Measurements from ENCODE around the gene RNF212. TPM values are rescaled to one million over a fixed set of nuclear protein-coding genes. Genes with fewer than 3 reads are reported as not detected.

RNF212 gene
- total and polyA plus RNA-seq, 4 donors = 0.74 to 8.9 (median 1.3) TPM; not detected in 1

- WGBS, 2 donors = 94 to 95% methylated on average over 6 of the region's 6 CpGs
- DNase-seq = no peak
- no peaks in the 10 kb centered on the region for H3K27me3 ChIP-seq (ENCODE audit: control insufficient read depth in 1 of 2, insufficient read depth in 2 of 2, low read length in 1 of 2)
These were observed 38.2 kb upstream of the RNF212 start for GRCh38 chr4:1151541-1151940.

GRCh38 chr4:1150875-1151274 is 37.5 kb upstream of the RNF212 start:
- no peaks in the 10 kb centered on the region for H3K4me1 ChIP-seq (ENCODE audit: control insufficient read depth in 1 of 2, insufficient read depth in 2 of 2, low read length in 2 of 2)
- H3K4me3 ChIP-seq (ENCODE audit: low read length in 2 of 2) = no peak overlapping the region
- intact Hi-C loops (cut with DNase I) = no loop called here
- 72 to 96% methylated on average over 3 of the region's 3 CpGs for WGBS, 2 donors
- no peaks in the 10 kb centered on the region for H3K36me3 ChIP-seq (ENCODE audit: control insufficient read depth in 1 of 2, insufficient read depth in 2 of 2, low read length in 1 of 2)
- ATAC-seq (ENCODE audit: low FRiP score) (no peak), DNase-seq (no peak)
- no peaks in the 10 kb centered on the region for H3K9me3 ChIP-seq (ENCODE audit: control insufficient read depth, low read length)
- H3K27me3 ChIP-seq (ENCODE audit: control insufficient read depth in 1 of 2, insufficient read depth in 2 of 2, low read length in 1 of 2) = no peaks in the 10 kb centered on the region
- H3K27ac ChIP-seq (ENCODE audit: low read depth in 1 of 2, low read length in 2 of 2) = no peak overlapping the region

More at GRCh38 chr4:1151541-1151940, 38.2 kb upstream of the RNF212 start:
- ATAC-seq (ENCODE audit: low FRiP score) = no peak
- intact Hi-C loops (cut with DNase I) = no loop called here
- H3K27ac ChIP-seq (ENCODE audit: low read depth in 1 of 2, low read length in 2 of 2) = no peak overlapping the region
- H3K4me3 ChIP-seq (ENCODE audit: low read length in 2 of 2) = no peak overlapping the region
- no peaks in the 10 kb centered on the region for H3K36me3 ChIP-seq (ENCODE audit: control insufficient read depth in 1 of 2, insufficient read depth in 2 of 2, low read length in 1 of 2)
- no peaks in the 10 kb centered on the region for H3K4me1 ChIP-seq (ENCODE audit: control insufficient read depth in 1 of 2, insufficient read depth in 2 of 2, low read length in 2 of 2)
- H3K9me3 ChIP-seq (ENCODE audit: control insufficient read depth, low read length) = no peaks in the 10 kb centered on the region

GRCh38 chr4:1139860-1140259 is 26.5 kb upstream of the RNF212 start:
- H3K36me3 ChIP-seq (ENCODE audit: control insufficient read depth in 1 of 2, insufficient read depth in 2 of 2, low read length in 1 of 2) = no peaks in the 10 kb centered on the region
- no peak overlapping the region for H3K27ac ChIP-seq (ENCODE audit: low read depth in 1 of 2, low read length in 2 of 2)
- no peaks in the 10 kb centered on the region for H3K4me1 ChIP-seq (ENCODE audit: control insufficient read depth in 1 of 2, insufficient read depth in 2 of 2, low read length in 2 of 2)
- WGBS, 2 donors = 73 to 79% methylated on average over 1 of the region's 1 CpG
- no peak overlapping the region for H3K4me3 ChIP-seq (ENCODE audit: low read length in 2 of 2)
- no peak for ATAC-seq (ENCODE audit: low FRiP score)
- H3K9me3 ChIP-seq (ENCODE audit: control insufficient read depth, low read length) = no peaks in the 10 kb centered on the region
- no peak for DNase-seq
- intact Hi-C loops (cut with DNase I) = loop anchor here in 1 of 2 donors (10.0 kb wide), 1 partner anchor 105 kb away; the partner anchor contains the start of gene CTBP1
- no peaks in the 10 kb centered on the region for H3K27me3 ChIP-seq (ENCODE audit: control insufficient read depth in 1 of 2, insufficient read depth in 2 of 2, low read length in 1 of 2)

- ATAC-seq (ENCODE audit: low FRiP score) = no peak
- no peak for DNase-seq
- Histone ChIP-seq H3K27ac (ENCODE audit: low read depth in 1 of 2, low read length in 2 of 2) (no peak overlapping the region), H3K4me1 (ENCODE audit: control insufficient read depth in 1 of 2, insufficient read depth in 2 of 2, low read length in 2 of 2) (no peaks in the 10 kb centered on the region), H3K36me3 (ENCODE audit: control insufficient read depth in 1 of 2, insufficient read depth in 2 of 2, low read length in 1 of 2) (no peaks in the 10 kb centered on the region), H3K9me3 (ENCODE audit: control insufficient read depth, low read length) (no peaks in the 10 kb centered on the region), H3K27me3 (ENCODE audit: control insufficient read depth in 1 of 2, insufficient read depth in 2 of 2, low read length in 1 of 2) (no peaks in the 10 kb centered on the region), H3K4me3 (ENCODE audit: low read length in 2 of 2) (no peak overlapping the region)
- intact Hi-C loops (cut with DNase I) = loop anchor here in 1 of 2 donors (10.0 kb wide), 1 partner anchor 107 kb away; the partner anchor contains the start of gene CTBP1
- WGBS, 2 donors = 84 to 88% methylated on average over 2 of the region's 2 CpGs
These were observed 24.5 kb upstream of the RNF212 start for GRCh38 chr4:1137850-1138249.

GRCh38 chr4:1137063-1137776 is 23.9 kb upstream of the RNF212 start:
- H3K27me3 ChIP-seq (ENCODE audit: control insufficient read depth in 1 of 2, insufficient read depth in 2 of 2, low read length in 1 of 2) = no peaks in the 10 kb centered on the region
- no peak for ATAC-seq (ENCODE audit: low FRiP score)
- no peaks in the 10 kb centered on the region for H3K36me3 ChIP-seq (ENCODE audit: control insufficient read depth in 1 of 2, insufficient read depth in 2 of 2, low read length in 1 of 2)
- 76 to 82% methylated on average over 8 of the region's 8 CpGs for whole genome bisulfite sequencing, 2 donors
- H3K27ac ChIP-seq (ENCODE audit: low read depth in 1 of 2, low read length in 2 of 2) = no peak overlapping the region
- H3K4me3 ChIP-seq (ENCODE audit: low read length in 2 of 2) = no peak overlapping the region
- intact Hi-C loops (cut with DNase I) = loop anchor here in 1 of 2 donors (10.0 kb wide), 1 partner anchor 108 kb away; the partner anchor contains the start of gene CTBP1
- H3K4me1 ChIP-seq (ENCODE audit: control insufficient read depth in 1 of 2, insufficient read depth in 2 of 2, low read length in 2 of 2) = no peaks in the 10 kb centered on the region
- DNase-seq = no peak
- no peaks in the 10 kb centered on the region for H3K9me3 ChIP-seq (ENCODE audit: control insufficient read depth, low read length)

- no peaks in the 10 kb centered on the region for H3K36me3 ChIP-seq (ENCODE audit: control insufficient read depth in 1 of 2, insufficient read depth in 2 of 2, low read length in 1 of 2)
- H3K4me1 ChIP-seq (ENCODE audit: control insufficient read depth in 1 of 2, insufficient read depth in 2 of 2, low read length in 2 of 2) = no peaks in the 10 kb centered on the region
- no peak overlapping the region for H3K27ac ChIP-seq (ENCODE audit: low read depth in 1 of 2, low read length in 2 of 2)
- DNase-seq (no peak), ATAC-seq (ENCODE audit: low FRiP score) (no peak)
- 74 to 79% methylated on average over 4 of the region's 4 CpGs for WGBS, 2 donors
- no peaks in the 10 kb centered on the region for H3K9me3 ChIP-seq (ENCODE audit: control insufficient read depth, low read length)
- H3K27me3 ChIP-seq (ENCODE audit: control insufficient read depth in 1 of 2, insufficient read depth in 2 of 2, low read length in 1 of 2) = no peaks in the 10 kb centered on the region
- intact Hi-C loops (cut with DNase I) = loop anchor here in 1 of 2 donors (10.0 kb wide), 1 partner anchor 109 kb away; the partner anchor contains the start of gene CTBP1
- no peak overlapping the region for H3K4me3 ChIP-seq (ENCODE audit: low read length in 2 of 2)
These were observed 22.7 kb upstream of the RNF212 start for GRCh38 chr4:1136048-1136447.

- no peak overlapping the region for H3K27ac ChIP-seq (ENCODE audit: low read depth in 1 of 2, low read length in 2 of 2)
- no peaks in the 10 kb centered on the region for H3K36me3 ChIP-seq (ENCODE audit: control insufficient read depth in 1 of 2, insufficient read depth in 2 of 2, low read length in 1 of 2)
- H3K27me3 ChIP-seq (ENCODE audit: control insufficient read depth in 1 of 2, insufficient read depth in 2 of 2, low read length in 1 of 2) = no peaks in the 10 kb centered on the region
- DNase-seq (no peak), ATAC-seq (ENCODE audit: low FRiP score) (no peak)
- intact Hi-C loops (cut with DNase I) = loop anchor here (5.0 to 10.0 kb wide), 2 partner anchors 112 to 219 kb away; partner anchors contain the start of gene CTBP1 (in 1 of the 2)
- no peaks in the 10 kb centered on the region for H3K4me1 ChIP-seq (ENCODE audit: control insufficient read depth in 1 of 2, insufficient read depth in 2 of 2, low read length in 2 of 2)
- H3K4me3 ChIP-seq (ENCODE audit: low read length in 2 of 2) = no peak overlapping the region
- WGBS, 2 donors = 53 to 67% methylated on average over 8 of the region's 8 CpGs
- H3K9me3 ChIP-seq (ENCODE audit: control insufficient read depth, low read length) = no peaks in the 10 kb centered on the region
These were observed 19.7 kb upstream of the RNF212 start for GRCh38 chr4:1133033-1133432.

- H3K9me3 ChIP-seq (ENCODE audit: control insufficient read depth, low read length) = no peaks in the 10 kb centered on the region
- H3K36me3 ChIP-seq (ENCODE audit: control insufficient read depth in 1 of 2, insufficient read depth in 2 of 2, low read length in 1 of 2) = no peaks in the 10 kb centered on the region
- H3K4me3 ChIP-seq (ENCODE audit: low read length in 2 of 2) = no peak overlapping the region
- no peak overlapping the region for H3K27ac ChIP-seq (ENCODE audit: low read depth in 1 of 2, low read length in 2 of 2)
- no peaks in the 10 kb centered on the region for H3K4me1 ChIP-seq (ENCODE audit: control insufficient read depth in 1 of 2, insufficient read depth in 2 of 2, low read length in 2 of 2)
- intact Hi-C loops (cut with DNase I) = loop anchor here (1.0 to 10.0 kb wide), 3 partner anchors 114 to 222 kb away; partner anchors contain the start of gene CTBP1 (in 1 of the 2)
- H3K27me3 ChIP-seq (ENCODE audit: control insufficient read depth in 1 of 2, insufficient read depth in 2 of 2, low read length in 1 of 2) = no peaks in the 10 kb centered on the region
- ATAC-seq (ENCODE audit: low FRiP score) = peak; percentile 96
- peak; percentile 70 to 90 for DNase-seq
- 15 to 17% methylated on average over 13 of the region's 13 CpGs for WGBS, 2 donors
These were observed 17.2 kb upstream of the RNF212 start for GRCh38 chr4:1130316-1131186.

All from aorta (tissue), 5 donors.